ENCODE measurements around the gene LMBRD1. TPM values are rescaled to one million over a fixed set of nuclear protein-coding genes. Genes with fewer than 3 reads are reported as not detected.

LMBRD1 gene
- total RNA-seq, 4 donors from 2014 or later, result 35.5 to 89.8 (median 70.7) TPM

DNA sequence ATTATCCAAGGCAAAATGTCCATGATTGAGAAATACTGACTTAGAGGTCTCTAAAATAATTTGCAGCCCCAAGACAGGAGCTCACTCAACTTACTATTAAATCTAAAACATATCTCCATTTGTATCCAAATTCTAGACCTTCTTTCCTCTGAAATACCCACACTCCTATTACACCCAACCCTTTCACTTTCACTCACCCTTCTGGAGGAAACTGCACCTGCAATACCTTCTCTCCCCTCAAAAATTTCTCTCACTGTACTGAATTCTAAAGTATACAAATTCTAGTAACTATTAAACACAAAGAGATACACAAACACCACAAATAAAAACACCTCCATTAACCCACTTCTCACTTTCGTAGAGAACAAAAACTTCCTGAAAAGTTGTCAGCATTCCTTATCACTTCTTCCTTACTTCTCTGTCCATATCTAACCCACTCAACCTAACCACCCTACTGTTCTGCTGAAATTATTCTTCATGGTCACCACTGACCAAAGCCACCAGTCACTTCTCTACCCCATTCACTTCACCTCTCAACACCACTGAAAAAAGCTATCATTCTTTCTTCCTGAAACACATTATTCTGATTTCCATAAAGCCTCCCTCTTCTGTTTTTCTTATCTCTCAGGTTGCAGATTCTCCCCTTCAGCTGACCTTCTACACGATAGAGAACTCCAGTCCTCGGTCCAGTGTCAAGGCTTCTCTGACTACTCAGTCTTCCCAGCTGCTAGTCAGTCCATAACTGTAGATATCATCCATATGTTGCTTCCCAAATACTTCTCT, 12.0 kb downstream of the LMBRD1 start:
- H3K9me3 ChIP-seq, result no peaks in the 10 kb centered on the region
- 81 to 90% methylated on average over 1 to 3 of the region's 3 CpGs for WGBS, 2 donors (ENCODE audit: low coverage in 1 of 2)
- H3K4me1 ChIP-seq, result peaks cover 0 to 27% (median 5%) of the 10 kb centered on the region in 4 donors
- TF ChIP-seq, protein P1, sequence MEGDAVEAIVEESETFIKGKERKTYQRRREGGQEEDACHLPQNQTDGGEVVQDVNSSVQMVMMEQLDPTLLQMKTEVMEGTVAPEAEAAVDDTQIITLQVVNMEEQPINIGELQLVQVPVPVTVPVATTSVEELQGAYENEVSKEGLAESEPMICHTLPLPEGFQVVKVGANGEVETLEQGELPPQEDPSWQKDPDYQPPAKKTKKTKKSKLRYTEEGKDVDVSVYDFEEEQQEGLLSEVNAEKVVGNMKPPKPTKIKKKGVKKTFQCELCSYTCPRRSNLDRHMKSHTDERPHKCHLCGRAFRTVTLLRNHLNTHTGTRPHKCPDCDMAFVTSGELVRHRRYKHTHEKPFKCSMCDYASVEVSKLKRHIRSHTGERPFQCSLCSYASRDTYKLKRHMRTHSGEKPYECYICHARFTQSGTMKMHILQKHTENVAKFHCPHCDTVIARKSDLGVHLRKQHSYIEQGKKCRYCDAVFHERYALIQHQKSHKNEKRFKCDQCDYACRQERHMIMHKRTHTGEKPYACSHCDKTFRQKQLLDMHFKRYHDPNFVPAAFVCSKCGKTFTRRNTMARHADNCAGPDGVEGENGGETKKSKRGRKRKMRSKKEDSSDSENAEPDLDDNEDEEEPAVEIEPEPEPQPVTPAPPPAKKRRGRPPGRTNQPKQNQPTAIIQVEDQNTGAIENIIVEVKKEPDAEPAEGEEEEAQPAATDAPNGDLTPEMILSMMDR (IDR thresholded peaks at IDR 0.05), result no peak
- TF ChIP-seq POLR2A (IDR thresholded peaks at IDR 0.05) (no peak), POLR2AphosphoS5 (IDR thresholded peaks at IDR 0.05) (no peak), EP300 (IDR thresholded peaks at IDR 0.05; ENCODE audit: low read depth) (no peak)
- no peak for DNase-seq
- no peaks in the 10 kb centered on the region for H3K27me3 ChIP-seq
- H3K4me3 ChIP-seq, result no peak overlapping the region
- no peak overlapping the region for H3K27ac ChIP-seq
- in situ Hi-C loops (cut with MboI; ENCODE audit: low pct_ligation_motif_present in 1 of 4, low pct_unique_long_range_greater_than_20kb in 1 of 4, low sequenced_read_pairs in 3 of 4), result no loop called here
- intact Hi-C loops (cut with DNase I; ENCODE audit: low total_unique reads), result no loop called here
- H3K36me3 ChIP-seq, result peaks cover 0 to 9% (median 0%) of the 10 kb centered on the region in 4 donors

DNA sequence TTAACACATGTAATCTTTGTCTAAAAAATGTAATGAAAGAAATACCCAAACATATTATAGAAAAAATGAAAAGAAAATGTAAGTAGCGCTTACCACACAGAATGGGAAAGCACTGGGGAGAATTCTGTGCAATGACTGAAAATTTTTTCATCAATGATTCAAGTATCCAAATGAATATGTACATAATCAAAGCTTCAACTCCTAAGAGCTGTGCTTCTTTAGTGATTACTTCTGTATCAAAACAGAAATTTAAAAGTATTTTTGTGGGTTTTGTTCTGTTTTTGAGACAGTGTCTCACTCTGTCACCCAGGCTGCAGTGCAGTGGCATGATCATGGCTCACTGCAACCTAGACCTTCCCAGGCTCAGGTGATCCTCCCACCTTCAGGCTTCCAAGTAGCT, 13.7 kb downstream of the LMBRD1 start:
- Histone ChIP-seq H3K9me3 (no peaks in the 10 kb centered on the region), H3K4me1 (peaks cover 0 to 23% (median 5%) of the 10 kb centered on the region in 4 donors), H3K27me3 (no peaks in the 10 kb centered on the region), H3K36me3 (no peaks in the 10 kb centered on the region), H3K27ac (no peak overlapping the region), H3K4me3 (no peak overlapping the region)
- in situ Hi-C loops (cut with MboI; ENCODE audit: low pct_ligation_motif_present in 1 of 4, low pct_unique_long_range_greater_than_20kb in 1 of 4, low sequenced_read_pairs in 3 of 4) (no loop called here), intact Hi-C loops (cut with DNase I; ENCODE audit: low total_unique reads) (no loop called here)
- TF ChIP-seq POLR2A (IDR thresholded peaks at IDR 0.05) (no peak), EP300 (IDR thresholded peaks at IDR 0.05; ENCODE audit: low read depth) (no peak), POLR2AphosphoS5 (IDR thresholded peaks at IDR 0.05) (no peak)
- TF ChIP-seq, protein P1 (IDR thresholded peaks at IDR 0.05), result no peak
- WGBS, 2 donors (ENCODE audit: low coverage in 1 of 2), result 75 to 100% methylated on average over 1 of the region's 1 CpG
- no peak for DNase-seq

DNA sequence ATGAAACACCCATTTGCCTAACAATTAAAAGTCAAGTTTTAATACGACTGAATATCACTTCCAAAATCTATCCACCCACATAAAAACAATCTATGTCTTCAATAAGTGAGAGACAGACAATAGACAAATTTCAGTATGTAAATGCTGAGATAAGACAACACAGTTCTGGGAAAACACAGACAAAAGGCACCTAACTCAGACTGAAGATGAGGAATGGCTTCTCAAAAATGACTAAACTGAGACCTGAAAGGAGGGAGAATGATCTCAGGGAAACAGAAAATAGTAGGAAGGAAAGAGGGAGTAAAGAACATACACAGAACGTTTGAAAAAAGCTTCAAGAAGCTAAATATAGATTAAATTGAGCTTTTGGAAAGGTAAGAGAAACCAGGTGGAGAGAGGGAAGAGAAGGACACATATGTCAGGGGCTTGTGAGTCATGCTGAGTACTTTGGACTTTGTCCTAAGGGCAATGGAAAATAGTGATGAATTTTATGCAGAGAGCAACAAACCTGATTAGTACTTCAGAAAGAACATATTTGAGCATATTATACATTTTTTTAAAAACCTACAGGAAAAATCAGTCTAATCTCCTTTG, 16.1 kb downstream of the LMBRD1 start:
- no peak for TF ChIP-seq POLR2A (IDR thresholded peaks at IDR 0.05)
- peak in 2 of 3 donors; percentile 20 to 28 for TF ChIP-seq POLR2AphosphoS5 (IDR thresholded peaks at IDR 0.05)
- Histone ChIP-seq H3K36me3 (no peaks in the 10 kb centered on the region), H3K27ac (peak overlapping the region in 1 of 4 donors; percentile 31), H3K27me3 (no peaks in the 10 kb centered on the region), H3K4me1 (peaks cover 0 to 21% (median 5%) of the 10 kb centered on the region in 4 donors), H3K4me3 (no peak overlapping the region), H3K9me3 (no peaks in the 10 kb centered on the region)
- intact Hi-C loops (cut with DNase I; ENCODE audit: low total_unique reads), result no loop called here
- in situ Hi-C loops (cut with MboI; ENCODE audit: low pct_ligation_motif_present in 1 of 4, low pct_unique_long_range_greater_than_20kb in 1 of 4, low sequenced_read_pairs in 3 of 4), result no loop called here
- WGBS, 2 donors (ENCODE audit: low coverage in 1 of 2), result 46 to 52% methylated on average over 2 of the region's 2 CpGs
- no peak for DNase-seq

DNA sequence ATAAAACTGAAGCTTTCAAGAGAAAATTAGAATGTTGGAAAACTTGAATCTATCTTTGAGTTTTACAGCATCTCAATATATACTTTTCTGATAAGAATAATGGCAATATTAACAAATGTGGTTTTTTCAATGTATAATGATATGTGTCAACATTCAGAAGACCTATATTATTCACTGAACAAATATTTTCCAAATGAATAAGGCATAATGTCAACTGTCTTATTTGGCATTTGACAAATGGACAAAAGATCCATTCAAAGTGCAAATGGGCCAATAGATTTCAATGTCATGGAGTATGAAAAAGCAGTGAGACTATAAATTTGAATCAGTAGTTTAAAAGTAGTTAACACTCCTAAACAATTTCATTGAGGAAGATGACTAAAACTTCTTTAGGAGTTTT, 20.9 kb downstream of the LMBRD1 start:
- Histone ChIP-seq H3K36me3 (no peaks in the 10 kb centered on the region), H3K9me3 (no peaks in the 10 kb centered on the region), H3K27me3 (no peaks in the 10 kb centered on the region), H3K4me1 (peaks cover 0 to 8% (median 2%) of the 10 kb centered on the region in 4 donors), H3K27ac (no peak overlapping the region), H3K4me3 (no peak overlapping the region)
- intact Hi-C loops (cut with DNase I; ENCODE audit: low total_unique reads), result no loop called here
- in situ Hi-C loops (cut with MboI; ENCODE audit: low pct_ligation_motif_present in 1 of 4, low pct_unique_long_range_greater_than_20kb in 1 of 4, low sequenced_read_pairs in 3 of 4), result no loop called here
- TF ChIP-seq, protein P1 (IDR thresholded peaks at IDR 0.05), result no peak
- TF ChIP-seq EP300 (IDR thresholded peaks at IDR 0.05; ENCODE audit: low read depth) (no peak), POLR2AphosphoS5 (IDR thresholded peaks at IDR 0.05) (no peak), POLR2A (IDR thresholded peaks at IDR 0.05) (no peak)
- DNase-seq, result no peak

Measured in transverse colon (tissue), 4 donors.